ENCODE measurements around the gene ETFA.

DNA sequence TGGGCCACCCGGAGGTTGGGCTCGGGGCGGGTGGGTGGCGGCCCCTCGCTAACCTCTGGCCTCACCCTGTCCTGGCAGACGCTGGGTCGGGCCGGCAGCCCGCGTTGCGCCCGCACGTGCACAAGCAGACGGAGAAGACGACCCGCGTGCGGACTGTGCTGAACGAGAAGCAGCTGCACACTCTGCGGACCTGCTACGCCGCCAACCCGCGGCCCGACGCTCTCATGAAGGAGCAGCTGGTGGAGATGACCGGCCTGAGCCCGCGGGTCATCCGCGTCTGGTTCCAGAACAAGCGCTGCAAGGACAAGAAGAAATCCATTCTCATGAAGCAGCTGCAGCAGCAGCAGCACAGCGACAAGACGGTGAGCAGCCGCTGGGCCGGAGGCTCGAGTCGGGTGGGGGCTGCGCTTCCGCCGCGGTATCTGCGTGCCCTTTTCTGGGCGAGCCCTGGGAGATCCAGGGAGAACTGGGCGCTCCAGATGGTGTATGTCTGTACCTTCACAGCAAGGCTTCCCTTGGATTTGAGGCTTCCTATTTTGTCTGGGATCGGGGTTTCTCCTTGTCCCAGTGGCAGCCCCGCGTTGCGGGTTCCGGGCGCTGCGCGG is 29.0 kb upstream of the ETFA start:
- TF ChIP-seq, protein P1, sequence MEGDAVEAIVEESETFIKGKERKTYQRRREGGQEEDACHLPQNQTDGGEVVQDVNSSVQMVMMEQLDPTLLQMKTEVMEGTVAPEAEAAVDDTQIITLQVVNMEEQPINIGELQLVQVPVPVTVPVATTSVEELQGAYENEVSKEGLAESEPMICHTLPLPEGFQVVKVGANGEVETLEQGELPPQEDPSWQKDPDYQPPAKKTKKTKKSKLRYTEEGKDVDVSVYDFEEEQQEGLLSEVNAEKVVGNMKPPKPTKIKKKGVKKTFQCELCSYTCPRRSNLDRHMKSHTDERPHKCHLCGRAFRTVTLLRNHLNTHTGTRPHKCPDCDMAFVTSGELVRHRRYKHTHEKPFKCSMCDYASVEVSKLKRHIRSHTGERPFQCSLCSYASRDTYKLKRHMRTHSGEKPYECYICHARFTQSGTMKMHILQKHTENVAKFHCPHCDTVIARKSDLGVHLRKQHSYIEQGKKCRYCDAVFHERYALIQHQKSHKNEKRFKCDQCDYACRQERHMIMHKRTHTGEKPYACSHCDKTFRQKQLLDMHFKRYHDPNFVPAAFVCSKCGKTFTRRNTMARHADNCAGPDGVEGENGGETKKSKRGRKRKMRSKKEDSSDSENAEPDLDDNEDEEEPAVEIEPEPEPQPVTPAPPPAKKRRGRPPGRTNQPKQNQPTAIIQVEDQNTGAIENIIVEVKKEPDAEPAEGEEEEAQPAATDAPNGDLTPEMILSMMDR (IDR thresholded peaks at IDR 0.05), result no peak
- no peak for TF ChIP-seq POLR2A (IDR thresholded peaks at IDR 0.05)

Measured in vagina (tissue), 2 donors.